Midbrain (tissue), 1 donor: ENCODE results near the gene KRT3.

Experiments
- DNase-seq: peaks from one replicate; lab custom pipeline; 2025; lab: John Stamatoyannopoulos, UW

The KRT3 gene

DNA sequence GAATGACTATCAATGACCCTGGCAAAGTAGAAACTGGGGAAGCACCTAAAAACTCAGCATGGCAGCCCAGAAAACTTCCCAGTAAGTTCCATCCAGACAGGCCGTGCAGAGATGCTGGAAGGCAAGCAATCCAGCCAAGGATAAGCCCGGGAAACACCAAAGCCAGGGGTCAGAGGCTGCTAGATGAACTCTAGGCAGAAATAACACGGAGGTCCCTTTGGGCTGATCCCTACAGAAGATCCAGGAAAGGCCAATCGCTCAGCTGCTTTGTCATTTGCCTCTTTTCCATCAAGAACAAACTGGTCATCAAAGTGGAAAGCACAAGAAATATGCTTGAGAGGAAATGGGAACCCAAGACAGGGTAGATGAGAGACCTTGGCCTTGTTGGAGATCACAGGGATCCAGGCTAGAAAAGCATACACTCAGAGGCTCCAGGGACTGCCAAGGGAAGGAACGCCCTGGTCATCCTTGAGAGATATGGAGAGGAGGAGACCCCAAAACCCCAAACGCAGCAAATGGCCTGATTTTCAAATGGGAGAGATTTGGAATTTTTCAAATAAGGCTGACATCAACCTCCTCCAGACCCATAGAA lies 31.7 kb upstream of the KRT3 start:
- DNase-seq = no peak

DNA sequence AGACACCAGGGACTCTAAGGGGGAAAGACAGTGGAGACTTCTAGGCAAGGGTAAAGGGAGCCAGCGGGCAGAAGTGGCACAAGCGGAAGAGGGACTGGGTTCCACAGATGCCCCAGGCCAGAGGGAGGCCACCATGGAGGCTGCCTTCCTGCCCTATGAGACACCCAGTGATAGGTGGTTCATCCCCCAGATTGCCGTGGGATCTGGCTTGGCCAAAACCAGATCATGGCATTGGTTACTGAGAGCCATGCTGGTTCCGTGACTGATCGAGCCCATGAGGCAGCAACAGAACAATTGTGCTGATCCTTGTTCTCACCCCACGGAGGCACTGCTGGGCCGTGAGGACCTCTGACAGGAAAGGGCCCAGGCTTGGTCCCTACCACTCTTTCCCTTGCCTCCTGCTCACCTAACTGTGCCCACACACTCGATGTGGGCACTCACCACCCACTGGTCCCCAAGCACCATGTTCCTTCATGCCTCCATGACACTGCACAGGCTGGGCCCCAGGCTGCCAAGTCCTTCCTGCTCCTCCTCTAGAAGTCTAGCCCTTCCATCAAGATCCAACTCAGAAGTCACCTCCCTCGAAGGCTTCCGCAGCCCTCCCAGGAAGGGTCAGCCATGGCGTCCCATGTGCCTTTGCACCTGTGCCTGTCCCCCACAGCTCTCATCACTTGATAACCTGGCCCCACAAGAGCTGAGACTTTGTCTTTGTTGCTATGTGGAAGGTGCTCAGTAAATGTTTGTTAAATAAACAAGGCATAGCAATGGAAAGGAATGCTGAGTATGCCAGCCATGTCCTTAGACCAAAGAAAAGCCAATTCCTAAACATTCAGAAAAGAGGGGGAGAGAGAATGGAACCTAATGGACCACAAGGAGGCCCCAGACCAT lies 30.9 kb upstream of the KRT3 start:
- no peak for DNase-seq

DNA sequence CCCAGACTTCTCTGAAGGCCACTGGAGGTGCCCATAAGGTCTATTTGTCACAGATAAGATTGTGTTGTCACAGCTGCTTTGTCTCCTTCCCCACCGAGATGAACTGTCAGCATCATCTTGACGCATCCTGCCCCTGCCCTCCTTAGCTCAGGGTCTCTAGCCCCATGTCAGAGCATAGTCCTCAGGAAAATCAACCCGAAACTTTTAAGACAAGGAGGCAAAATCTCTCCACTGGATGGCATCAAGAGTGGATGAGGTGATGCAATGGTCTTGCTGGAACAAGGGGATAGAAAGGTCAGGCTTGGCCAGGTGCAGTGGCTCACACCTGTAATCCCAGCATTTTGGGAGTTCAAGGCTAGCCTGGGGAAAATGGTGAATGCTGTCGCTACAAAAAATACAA lies 30.0 kb upstream of the KRT3 start:
- DNase-seq = no peak

DNA sequence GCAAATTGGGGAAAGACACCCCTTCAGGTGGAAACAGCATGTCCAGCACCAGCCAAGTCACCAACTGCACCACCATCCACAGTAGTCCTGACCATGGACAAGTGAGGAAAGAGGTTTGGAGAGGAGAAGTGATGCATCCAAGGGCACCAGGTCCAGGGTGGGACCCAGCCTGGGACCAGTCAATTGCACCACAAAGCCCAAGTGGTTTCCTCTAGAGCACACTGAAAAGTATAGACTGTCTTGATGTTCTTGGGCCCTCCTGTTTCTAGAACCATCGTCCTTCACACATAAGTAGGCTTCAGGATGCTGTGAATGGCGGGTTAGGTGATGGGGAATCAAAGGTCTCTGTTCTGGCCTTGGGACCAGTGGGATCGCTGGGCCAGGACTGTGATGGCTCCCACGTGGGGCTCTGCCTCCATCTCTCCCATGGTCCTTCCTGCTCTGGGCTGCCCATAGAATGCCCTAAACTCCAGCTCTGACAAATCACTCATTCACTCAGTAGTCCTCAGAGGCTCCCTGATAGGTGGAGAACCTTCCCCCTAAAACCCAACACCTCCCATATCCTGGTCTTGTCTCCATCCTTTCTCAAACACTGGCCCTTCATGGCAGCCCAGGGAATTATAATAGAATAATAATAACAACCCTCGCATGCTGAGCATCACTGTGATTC lies 29.0 kb upstream of the KRT3 start:
- DNase-seq = no peak

DNA sequence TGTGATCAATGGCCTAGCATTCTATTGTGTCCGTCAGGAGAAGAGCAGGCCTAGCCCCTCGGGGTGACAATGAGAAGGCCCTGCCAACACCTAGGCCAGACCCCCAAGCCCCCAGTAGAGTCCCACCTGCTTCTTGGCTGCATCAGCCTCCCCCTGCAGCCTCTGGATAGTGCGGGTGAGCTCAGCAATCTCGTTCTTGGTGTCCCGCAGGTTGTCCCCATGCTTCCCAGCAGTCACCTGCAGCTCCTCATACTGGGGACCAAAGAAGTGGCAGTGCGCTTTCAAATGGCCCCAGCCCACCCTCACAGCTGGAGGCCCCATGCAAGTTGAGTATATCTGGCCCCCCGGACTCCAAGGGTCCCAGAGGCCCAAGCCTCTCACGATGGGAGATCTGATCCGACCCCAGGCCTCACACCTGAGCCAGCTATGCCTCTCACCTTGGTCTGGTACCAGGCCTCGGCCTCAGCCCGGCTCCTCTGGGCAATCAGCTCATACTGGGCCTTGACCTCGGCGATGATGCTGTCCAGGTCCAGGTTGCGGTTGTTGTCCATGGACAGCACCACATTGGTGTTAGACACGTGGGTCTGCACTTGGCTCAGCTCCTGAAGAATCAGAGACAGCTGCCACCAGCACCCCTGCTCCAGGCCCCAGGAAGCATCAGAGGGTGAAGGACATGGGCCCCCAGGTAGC lies 28.0 kb upstream of the KRT3 start:
- DNase-seq = no peak

DNA sequence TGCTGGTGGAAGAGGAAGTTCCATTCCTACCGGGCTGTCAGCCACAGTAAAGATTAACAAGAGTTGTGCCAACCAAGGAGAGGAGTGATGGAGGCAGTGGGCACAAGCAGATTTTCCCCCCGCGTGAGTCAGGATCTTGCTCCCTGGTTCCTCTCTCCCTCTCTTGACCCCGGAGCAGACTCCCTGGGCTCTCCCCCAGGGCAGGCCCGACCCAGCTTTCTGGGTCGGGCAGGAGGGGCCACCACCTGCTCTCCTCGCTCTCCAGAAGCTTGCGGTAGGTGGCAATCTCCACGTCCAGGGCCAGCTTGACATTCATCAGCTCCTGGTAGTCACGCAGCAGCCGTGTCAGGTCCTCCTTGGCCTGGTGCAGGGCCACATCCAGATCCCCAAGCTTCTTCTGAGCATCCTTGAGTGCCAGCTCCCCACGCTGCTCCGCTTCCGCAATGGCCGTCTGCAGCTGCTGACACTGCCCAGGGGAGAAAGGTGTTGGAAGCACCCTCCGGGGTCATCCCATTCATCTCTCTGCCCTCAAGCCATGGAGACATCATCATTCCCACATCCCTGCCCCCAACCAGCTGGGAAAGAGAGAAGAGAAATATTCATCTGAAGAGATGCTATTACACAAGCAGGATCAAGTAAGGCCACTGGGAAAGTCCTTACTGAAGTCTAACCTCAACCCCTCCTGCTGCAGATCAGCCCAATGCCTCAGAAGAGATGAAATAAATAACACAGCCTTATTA lies 27.0 kb upstream of the KRT3 start:
- DNase-seq = no peak

DNA sequence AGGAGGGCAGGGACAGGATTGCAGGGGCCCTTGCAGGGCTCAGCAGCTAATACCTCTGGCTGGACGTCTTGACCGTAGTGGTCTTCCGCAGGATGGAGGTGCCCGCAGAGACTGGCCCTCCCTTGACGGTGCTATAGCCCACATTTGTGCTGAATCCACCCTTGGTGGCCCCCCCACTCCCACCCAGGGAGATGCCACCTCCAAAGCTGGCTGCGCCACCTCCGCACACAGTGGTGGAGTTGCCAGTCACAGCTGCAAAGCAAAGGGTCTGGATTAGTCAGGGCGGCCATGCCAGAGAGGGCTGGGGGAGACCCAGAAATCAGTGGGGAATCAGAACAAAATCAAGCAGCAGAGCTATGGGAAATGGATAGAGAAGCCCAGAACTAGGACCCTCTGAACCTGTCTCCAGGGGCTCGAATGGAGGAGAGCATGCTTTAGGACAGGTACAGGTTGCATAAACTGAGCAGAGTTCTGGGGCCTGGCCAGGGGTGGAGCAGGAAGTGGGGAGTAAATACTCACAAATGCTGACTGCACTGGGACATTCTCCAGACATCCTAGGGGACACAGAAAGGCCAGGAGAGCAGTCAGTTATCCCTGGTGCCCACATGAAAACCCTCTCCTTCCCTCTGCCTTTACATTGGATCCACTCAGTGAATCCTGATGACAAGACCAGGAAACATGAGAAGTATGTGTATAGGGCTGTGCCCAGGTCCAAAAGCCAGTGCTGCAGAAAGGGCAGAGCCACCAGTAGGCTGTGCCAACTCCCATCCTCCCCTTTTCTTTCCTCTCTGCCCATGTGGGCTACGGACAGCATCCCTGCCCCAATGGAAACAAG lies 26.1 kb upstream of the KRT3 start:
- DNase-seq = no peak

DNA sequence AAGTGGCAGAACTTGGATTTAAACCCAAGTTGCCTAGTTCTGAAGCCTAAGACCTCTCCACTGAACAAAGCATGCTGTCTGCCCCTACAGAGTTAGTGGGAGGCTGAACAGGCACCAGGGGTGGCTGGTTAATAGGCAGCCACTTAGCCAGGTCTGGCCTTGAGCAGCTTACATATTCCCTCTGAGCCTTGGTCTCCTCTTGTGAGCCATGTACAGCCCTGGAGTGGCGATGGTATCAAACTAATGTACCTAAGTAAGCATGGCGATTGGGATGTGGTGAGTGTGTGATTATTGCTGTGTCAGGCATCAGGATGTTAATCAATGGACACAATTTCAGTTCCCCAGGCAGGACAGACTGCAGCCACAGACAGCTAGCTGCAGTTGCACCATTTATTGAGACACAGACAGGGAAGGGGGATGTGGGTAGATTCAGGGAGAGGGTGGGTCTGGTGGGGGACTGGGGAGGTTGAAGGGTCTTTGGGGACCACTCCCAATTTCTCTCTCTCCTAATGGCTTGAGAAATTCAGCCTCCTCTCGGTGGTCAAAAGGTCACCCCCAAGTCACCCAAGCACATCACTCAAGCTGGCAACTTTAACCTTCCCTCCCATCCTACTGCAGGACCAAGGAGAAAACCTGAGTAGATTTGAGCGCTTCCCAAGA lies 25.3 kb upstream of the KRT3 start:
- DNase-seq = no peak

DNA sequence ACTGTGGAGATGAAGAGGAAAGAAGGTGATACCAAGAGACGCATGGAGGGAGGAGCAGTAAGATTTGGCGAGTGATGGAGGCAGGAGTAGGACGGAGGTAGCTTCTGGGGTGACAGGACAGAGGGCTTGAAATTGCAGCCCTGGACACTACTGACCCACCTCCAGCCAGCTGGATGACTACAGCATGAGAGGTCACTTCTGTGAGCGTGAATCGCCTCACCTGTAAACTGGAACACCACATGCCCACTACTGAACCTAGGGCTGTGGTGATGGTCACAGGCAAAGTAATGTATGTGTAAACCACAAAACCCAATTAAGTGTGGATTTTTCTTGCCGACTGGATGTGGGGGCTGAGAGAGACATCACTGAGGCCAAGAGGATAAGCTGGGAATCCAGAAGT lies 24.6 kb upstream of the KRT3 start:
- DNase-seq = no peak

DNA sequence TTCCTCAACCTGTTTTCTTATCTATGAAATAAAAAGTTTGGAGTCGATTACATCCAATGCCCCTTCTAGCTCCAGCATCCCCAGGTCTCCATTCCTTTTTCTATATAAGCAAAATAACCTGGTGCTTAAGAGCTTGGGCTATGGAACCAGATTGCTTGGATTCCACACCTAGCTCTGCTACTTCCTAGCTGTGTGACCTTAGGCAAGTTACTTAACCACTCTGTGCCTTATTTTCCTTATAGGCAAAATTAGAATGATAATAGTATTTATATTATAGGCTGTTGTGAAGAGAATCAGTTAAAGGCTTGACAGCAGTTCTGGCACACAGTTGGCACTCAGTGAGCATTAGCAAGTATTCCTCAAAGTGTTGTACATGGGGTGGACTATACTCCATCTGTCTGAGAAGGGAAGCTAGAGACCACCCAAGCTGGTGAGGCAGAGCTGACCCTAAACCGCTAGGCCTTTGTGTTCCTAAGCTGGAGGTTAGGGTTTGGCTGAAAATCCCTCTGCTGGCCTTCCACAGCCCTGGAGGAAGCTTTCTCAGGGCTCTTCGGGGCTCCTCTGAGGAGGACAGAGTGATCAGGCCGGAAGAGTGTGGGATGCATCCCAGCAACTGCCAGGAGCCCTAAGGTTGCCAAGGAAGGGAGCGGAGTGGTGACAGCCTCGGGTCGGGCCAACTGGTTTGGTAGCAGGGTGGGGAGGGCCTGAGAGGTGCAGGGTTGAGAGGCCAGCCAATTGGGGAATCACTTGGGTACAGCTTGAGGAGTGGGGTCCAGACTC lies 24.0 kb upstream of the KRT3 start:
- DNase-seq = no peak

DNA sequence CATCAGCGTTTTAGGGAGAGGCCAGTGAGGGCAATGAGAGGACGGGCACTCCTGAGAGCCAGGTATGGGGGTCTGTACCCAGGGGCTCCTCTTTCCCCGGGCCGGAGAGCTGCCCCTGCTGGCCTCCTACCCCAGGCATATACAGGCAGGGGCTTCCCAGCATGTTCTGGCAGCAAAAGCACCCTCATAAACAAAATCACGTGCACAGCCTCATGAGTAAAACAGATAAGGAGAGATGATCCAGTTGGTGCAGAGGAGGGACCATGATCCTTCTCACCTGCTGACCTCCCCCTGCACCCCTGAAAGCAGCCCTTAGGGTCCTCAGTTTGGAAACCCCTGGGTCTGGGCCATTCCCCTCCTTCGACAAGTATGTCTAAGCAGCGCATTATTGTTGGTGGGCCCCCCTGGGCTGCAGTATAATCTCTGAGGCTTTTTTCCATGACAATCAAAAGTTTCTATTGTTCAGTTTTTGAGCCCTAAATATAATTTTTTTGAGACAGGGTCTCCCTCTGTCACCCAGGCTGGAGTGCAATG lies 23.0 kb upstream of the KRT3 start:
- DNase-seq = no peak

DNA sequence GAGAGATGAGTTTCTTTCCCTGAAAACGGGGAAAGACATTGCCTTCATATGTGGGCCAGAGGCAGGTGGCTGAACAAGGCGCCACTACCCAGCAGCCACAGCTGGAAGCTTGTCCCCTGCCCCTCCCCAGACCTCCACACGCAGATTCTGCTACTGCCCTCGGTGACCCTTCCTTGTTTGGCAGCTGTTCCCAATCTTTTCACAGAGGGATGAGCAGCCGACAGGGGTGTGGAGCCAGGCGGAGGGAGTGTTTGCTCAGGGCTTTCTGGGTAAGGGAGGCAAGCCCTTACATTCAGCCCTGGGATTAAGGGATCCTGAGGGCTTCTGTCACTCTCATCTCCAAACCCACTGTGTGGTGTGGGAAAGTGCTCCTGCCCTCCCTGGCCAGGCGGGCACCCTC lies 22.5 kb upstream of the KRT3 start:
- DNase-seq = no peak

DNA sequence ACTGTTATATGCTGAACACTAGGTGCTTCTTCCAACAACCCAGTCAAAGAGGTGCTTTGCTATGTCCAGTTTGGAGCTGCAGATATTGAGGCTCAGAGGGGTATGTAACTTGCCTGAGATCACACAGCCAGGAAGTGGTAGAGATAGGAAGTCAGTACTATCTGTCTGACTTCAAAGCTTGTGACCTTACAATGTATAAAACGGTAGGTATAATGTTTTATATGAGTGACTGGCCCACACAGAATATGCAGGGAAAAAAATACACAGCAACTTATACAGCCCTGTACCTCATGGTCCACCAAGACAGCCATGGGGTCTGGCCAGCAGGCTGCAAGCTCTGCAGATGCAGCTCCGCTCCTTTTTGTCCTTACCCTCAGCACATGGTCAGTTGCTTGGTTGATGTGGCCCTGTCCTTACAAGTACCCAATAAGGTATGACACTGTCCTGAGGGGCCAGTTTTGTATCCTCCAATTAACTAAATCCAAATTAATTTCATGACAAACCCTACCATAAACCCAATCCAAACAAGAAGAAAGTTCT lies 21.9 kb upstream of the KRT3 start:
- DNase-seq = no peak

DNA sequence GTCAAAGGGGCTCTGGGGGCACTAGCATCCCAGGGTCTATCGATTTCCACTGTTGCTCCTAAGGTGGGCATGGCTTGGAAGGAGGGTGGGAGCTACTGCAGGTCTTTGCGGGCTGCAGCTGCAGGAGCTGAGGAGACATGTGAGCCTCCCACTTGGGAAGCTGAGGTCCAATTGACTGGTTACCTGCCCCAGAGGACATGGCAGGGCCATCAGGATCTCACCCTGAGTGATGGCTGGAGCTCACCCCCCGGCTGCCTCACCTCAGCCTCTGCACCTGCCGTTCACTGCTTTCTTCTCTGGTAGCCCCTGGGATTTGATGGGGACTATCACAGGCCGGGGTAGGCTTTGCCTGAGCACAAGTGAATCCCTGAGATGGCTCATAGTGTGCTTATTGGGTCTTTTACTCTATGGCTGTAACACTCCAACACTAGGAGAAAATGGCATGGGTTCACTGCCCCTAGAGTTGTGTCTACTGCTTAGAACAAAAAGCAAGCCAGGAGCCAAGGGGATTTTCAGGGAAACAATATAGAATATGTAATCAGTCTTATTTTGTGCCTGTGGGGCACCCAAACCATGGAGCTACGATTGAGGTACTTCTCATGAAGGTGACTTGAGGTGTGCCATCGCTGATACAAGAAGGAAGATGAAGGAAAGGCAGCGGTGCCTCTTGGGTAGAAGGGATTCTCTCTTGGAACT lies 21.2 kb upstream of the KRT3 start:
- no peak for DNase-seq

DNA sequence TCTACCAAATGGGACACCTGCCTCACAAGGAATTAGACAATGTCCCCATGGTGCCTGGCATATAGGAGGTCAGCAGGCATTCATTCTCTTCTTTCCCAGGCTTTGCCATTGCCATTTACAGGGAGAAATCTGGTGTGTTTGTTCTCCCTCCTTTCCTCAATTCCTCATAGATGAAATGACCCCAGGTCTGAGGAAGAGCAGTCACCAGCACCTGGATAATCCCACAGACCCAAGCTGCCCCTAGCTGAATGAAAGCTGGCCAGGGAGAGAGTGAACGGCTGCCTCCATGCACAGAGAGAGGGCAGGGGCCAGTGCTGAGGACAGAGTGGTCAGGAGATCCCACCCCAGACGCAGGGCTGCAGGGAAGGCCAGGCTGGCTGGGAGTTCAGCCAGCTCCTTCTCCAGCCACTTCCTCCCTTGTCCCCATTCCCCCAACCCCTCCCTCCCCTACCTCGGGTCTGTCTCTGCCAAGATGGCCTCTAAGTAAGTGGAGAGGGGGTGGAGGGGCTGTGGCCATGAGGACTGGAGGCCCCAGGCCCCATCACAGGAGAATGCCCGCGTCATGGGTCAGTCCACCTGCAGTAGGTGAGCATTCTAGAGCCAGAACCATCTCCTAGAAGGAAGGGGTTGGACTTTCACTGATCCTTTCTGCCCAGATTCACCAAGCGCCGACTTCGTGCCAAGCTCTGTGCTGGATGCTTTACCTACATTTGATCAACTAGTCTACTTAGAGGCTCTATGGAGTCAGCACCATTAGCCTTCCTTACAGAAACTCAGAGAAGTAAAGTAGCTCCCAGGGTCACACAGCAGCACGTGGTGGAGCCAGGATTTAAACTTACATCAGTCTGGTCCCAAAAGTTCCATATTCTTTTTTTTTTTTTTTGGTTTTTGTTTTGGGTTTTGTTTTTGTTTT lies 20.0 kb upstream of the KRT3 start:
- no peak for DNase-seq

DNA sequence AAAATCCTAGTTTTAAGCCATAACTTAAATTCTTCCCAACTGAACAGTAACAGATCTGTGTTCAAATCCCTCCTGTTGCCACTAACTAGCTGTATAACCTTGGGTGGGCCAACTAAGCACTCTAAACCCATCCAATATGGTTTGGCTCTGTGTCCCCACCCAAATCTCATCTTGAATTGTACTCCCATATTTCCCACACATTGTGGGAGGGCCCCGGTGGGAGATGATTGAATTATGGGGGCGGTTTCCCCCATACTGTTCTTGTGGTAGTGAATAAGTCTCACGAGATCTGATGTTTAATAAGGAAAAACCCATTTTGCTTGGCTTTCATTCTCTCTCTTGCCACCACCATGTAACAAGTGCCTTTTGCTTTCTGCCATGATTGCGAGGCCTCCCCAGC lies 19.2 kb upstream of the KRT3 start:
- no peak for DNase-seq

DNA sequence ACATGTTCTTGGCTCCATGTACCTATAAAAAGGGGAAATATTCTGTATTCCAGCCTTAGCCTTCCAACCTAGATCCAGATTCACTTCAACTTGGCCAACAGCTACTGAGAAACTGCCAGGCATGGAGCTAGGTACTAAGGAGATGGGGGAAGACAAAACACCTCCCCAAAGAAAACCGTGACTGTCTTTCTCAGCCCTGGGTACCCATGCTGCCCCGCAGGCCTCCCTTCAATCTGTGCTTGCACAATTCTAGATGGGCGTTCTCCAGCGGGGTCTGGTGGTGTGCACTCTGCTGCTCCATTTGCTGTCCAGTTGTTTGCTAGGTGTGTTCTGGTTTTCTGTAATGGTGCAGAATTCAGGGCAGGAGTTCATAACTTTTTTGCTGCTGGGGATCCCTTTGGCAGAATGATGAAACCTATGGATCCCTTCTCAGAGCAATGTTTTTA lies 18.8 kb upstream of the KRT3 start:
- DNase-seq = no peak
